OCI-M1 (cell line): ENCODE results near the gene STARD4.
A peak's percentile ranks its signal among the peaks of the same experiment; 100 is the strongest.

Source experiments
- DNase-seq: peaks from one replicate; lab custom pipeline; 2025; lab: John Stamatoyannopoulos, UW

STARD4 gene

DNA sequence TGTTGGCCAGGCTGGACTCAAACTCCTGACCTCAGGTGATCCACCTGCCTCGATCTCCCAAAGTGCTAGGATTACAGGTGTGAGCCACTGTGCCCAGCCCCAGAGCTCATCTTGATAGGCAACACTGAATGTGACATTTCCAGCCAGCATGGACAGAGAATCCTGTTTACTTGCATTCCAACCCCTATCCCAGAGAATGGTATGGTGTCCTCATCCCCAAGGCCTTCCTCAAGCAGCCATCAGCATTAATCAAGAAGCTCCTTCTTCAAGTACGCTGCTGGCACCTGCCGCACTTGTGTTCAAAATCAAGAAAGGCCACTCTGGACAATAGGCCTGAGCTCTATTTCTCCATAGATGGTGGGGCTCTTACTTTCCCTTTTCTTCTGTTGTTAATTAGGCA, 40.2 kb downstream of the STARD4 start:
- DNase-seq = no peak

DNA sequence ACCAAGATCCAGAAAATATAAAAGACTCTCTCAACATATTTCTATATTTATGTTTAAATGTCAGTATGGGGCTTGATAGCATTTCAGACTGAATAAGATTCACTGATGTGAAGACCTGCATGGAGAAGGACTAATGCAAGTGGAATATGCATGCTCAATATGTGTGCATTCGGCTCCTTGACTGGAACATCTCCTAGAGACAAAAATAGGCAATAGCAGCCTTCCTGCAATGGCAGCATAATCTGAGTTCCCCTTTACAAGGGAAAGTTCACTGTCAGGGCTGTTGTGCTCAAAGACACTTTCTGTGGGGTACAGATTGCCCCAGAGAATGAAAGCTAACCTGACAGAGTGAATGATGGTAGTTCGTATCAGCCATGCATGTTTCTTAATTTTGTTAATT, 42.4 kb downstream of the STARD4 start:
- DNase-seq = peak; percentile 36

DNA sequence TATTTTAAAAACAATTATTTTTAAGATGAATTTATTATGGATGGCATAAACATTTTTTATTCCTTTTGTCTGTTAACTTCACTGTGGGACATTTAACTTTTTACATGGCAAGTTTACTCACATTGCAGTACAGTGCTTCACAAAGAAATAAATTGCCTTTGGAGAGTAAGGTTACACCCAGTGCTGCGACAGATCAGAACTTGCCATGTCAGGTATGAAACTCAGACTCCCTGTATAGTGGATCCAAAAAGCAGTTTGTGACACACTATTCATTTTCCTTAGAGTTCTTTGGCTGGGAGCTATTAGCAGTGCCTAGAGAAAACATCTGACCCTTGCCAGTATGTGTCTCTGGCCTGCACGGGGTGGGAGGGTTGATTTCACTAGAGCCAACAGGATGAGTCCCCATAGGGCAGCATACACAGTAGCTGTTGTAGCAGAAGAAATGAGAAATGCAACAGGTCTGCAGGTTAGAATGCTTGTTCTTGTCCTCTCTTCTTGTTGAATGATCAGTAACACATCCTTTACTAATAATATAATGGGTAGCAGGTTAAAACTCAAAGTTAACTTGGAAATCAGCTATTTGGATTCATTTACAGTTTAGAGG, 42.9 kb downstream of the STARD4 start:
- no peak for DNase-seq

DNA sequence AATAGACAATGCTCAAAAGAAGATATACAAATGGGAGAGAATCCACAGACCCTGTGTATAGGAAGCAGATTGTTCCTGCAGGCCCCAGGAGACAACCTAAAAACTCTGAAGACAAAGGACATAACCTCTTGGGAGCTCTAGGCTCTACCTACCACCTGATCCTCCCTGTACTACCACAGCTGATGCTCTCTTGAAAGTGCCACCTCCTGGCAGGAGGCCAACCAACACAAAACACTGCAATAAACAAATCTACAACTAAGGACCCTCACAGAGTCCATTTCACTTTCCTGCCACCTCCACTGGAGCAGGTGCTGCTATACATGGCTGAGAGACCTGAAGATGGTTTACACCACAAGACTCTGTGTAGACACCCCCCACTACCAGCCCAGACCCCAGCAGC, 49.0 kb downstream of the STARD4 start:
- DNase-seq = no peak

DNA sequence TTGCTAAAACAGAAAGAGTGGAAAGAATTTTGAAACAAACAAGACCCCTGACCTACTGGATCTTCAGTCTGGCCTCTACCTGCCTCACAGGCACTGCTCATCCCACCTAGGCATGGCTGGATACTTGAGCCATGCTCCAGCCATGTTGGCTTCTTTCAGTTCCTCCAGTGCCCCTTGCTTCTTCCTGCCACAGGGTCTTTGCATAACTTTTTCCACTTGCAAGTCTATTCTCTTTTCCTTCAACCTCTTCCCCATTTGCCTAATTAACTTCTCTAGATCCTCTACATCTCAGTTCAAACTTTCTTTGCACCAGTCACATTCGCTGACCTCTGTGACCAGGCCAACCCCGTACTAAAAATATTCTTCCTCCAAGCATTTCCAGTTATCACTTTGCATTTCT, 50.4 kb downstream of the STARD4 start:
- no peak for DNase-seq

DNA sequence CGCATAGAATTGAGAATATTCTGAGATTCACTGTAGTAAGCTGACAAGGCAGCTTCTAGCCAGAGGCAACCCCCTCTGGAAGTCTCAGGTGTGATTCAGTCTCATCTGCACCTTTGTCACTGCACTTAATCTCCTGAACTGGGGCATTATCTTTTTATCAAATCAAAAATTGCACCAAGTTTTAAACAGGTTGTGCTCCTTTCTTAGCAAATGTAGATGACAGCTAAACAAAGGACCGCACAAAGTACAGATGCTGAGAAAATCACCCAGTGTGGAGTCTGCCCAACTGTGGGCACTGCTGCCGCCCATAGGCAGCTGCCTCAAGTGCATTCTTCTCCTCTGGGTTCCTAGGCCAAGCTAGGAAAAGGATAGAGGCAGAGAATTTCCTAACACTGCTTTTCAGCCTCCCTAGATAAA, 51.1 kb downstream of the STARD4 start:
- DNase-seq = no peak

DNA sequence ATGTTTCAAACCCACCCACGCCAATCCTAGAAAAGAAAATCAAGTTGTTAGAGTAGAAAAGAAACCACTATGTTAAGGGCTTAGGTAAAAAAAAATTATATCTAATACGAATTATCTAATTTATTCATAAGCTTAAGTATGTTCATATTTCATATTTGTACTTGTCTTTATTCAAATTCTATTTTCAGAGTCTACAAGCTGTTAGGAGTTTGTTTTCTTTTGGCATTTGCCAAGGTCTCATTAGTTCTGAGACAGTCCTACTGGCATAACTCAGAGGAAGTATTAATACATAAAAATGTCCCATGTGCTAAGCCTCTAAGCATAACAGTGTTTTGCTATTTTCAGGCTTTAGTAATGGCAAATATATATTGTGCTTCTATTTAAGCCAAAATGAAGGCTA, 57.6 kb downstream of the STARD4 start:
- no peak for DNase-seq

DNA sequence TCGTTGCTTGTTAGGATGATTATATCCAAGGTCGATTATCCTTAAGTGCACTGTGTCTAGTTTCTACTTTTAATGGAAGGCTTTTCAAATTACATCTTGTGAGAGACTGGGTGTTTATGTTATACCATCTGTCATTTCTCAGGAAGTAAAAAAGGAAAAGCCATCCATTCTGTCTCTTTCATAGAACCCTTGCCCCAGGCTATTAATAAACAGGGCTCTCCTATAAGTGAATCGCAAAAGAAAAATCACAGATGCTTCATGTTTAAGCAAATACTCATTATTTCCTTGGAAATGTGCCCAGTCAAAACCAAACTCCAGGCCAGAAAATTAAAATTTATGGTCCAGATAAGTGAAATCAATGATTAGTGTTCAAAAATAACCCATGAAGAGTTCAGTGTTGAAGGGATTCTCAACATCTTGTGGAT, 58.1 kb downstream of the STARD4 start:
- DNase-seq = no peak

DNA sequence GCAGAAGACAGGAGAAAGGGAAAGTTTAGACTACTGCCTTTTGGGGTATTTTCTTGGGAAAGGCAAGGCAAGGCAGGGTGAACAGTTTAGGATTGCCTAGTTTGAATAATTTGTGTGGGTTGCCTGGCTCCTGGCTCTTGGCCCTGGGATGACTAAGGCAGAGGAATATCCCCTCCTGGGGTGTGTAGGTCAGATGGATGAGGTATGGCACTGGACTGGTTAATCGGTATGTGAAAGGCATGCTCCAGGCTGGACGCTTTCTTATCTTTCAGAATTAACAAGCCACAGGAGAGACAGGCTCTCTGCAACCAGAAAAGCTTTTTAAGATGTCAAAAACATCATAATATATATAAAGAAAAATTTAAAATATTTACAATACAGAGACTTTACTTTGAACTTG, 58.6 kb downstream of the STARD4 start:
- DNase-seq = no peak

DNA sequence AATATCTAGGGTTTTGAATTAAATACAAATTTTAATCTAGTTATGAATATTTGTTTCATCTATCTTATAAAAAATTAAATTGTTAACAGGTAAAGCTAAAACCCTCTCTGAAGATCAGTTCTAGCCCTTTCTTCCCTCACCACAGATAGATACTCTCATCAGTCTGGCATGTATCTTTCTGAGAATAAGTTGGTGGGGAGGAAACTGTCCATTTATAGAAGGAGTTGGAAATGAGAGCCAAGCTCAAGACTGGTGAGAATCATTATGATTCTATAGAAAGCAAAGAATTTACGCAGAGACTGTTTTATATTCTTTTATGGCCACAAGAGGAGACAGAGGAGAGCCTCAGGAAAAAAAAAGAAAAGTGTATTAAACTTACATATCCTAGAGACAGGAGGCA, 59.0 kb downstream of the STARD4 start:
- no peak for DNase-seq

DNA sequence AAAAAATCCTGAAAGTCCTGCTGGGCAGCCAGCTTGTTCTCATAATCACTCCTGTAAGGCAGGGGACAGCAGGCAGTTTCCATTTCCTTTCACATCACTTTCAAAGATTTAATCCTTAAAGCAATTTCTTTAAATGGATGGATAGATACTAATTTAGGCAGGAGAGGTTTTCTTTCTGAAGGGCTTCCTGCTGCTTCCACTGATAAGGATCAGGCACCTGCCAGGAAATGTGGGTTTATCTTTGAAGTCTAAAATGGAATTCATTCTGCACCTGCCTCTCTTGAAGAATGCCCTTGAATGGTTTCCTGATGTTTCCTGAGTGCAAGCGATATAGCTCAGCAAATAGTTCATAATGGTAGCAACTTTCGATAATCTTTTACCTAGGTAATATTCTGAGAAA, 64.5 kb downstream of the STARD4 start:
- no peak for DNase-seq

DNA sequence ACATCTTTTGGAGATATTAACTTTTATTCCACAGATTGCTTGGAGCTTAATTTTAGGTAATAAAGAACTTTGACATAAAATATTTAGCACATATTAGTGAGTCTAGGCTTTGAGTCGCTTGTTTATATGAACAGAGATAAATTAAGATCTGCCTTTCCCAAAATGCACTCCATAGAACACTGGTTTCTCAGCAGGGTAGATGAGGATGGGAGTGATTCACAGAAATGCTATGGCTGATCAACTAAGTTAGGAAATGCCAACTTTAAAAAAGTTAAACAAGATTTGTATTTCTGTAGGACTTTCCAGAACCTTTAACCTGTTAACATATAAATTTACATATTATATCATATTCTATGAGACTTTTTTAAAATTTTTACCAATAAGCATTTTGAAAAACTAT, 65.2 kb downstream of the STARD4 start:
- DNase-seq = no peak
